ENCODE measurements around the gene ENDOD1.

- TF ChIP-seq CTCF (IDR thresholded peaks at IDR 0.05) (no peak), POLR2AphosphoS5 (IDR thresholded peaks at IDR 0.05; ENCODE audit: low read depth, low read length) (no peak)
These were observed 563 bp upstream of the ENDOD1 start for GRCh38 chr11:95088946-95089619.
